Activated CD4-positive, alpha-beta T cell treated with anti-CD3 and anti-CD28 coated beads, Interleukin-2, amount 50 U/mL, for 4 hours (primary cell): ENCODE measurements around the gene HDLBP.

Source experiments
- DNase-seq, 2 experiments: peaks; one replicate each; pipeline ENCODE4 v3.0.0-alpha.2; 2020

The HDLBP gene

DNA sequence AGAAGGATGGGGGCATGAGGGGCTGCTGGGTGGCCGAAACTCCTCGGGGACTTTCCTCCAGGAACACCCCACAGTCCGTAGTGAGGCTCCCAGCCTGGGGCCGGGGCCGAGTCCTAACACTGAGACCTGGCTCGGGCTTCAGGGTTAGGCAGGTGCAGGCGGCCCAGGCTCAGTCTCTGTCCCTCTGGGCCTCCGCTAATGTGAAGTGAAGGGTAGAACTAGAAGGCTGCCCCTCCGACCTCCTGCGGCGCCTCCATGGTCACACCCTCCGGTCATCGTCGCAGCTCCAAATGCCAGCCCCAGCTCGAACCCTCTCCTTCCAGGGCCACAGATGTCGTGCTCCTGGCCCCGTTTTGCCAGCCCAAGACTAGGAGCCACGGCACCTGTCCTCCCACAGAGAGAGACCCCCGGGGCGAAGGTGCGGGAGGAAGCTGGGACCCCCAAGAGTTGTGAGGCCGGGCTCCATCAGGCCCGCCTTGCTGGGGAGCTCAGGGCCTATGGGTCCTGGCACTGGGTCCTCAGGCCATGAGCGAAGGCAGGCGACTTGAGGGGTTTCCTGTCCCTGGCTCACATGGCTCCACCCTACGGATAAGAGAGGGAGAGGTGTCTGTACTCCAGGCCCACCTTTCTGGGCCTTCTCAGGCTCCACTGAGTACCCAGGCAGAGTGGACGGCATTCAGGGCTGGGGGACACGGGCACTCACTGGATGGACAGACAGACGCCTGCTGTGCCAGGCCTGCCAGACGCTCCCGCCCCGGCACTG is 126.2 kb downstream of the HDLBP start:
- no peak for DNase-seq

DNA sequence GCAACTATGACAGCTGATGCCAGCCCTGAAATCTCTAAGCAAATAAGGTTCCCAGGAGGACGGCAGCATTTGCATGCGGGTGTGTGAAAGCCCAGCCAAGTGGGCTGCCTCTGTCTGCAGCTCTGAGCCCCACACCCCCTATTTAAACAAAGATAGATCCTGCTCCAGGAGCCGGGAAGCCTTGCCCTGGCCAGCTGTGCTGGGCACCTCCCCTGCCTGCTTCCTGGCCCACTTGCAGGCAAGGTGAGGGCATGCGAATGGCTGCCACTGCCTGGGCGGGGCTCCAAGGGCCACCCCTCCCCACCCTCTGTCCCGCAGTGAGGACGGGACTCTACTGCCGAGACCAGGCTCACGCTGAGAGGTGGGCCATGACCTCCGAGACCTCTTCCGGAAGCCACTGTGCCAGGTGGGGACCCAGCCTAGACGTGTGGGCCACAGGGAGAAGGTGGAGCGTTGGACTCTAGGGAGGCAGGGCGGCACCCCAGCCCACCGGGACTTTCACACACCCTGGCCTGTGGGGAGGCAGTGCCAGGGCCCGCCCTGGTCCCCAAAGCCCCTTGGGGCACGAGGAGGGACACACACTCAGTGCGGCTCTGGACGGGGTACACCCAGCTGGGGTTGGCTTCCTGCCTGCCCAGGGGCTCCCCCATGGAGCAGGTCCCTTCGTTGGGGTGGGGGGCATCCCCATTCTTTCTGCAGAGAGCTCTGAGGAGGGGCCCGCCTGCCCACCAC is 126.9 kb downstream of the HDLBP start, which contains the start of gene ANO7:
ANO7 (plus strand) TSS at position 317 of the 732 bp plus-strand sequence. CDS start 1,387 bp downstream, outside the sequence.
- no peak for DNase-seq

DNA sequence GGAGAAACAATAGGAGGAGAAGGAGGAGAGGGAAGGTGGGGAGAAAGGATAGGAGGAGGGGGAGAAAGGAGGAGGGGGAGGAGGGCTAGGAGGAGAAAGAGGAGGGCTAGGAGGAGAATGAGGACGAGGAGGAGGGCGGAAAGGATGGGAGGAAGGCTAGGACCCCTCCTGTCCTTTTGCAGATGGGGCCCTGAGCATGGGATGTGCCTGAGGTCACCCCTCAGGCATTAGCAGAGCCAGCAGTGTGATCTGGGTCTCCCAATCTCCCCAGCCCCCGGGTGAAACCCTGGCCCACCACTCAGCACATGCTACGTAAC is 127.6 kb downstream of the HDLBP start:
- DNase-seq: no peak

DNA sequence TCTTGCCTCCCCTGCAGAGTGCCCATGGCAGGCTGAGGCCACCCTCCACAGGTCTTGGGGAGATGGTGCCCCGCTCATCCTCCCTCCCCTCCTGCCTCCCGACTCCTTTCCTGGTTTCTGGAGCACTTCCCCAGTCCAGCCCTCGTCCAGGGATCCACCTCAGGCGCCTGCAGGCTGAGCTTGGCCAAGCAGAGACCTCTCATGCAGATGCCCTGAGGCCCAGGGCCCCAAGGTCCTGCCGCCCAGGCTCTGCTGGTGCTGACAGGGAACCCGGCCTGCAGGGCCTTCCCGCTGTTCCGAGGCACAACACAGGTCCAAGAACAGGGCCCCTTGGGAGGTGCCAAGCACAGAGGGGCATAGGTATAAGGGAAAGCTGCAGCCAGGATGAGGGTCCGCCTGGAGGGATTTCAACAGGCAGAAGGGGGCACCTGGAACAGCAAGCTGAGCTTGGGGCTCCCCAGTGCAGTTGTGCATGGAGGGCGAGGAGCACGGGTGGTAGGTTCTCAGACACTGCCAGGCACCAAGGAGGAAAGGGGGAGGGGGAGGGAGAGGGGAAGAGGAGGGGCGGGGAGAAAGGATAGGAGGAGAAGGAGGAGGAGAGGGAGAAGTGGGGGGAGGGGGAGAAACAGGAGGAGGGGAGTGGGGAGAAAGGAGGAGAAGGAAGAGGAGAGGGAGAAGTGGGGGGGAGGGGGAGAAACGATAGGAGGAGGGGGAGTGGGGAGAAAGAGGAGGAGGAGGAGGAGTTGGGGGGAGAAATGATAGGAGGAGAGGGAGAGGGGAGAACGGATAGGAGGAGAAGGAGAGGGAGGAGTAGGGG is 128.2 kb downstream of the HDLBP start:
- DNase-seq: no peak

DNA sequence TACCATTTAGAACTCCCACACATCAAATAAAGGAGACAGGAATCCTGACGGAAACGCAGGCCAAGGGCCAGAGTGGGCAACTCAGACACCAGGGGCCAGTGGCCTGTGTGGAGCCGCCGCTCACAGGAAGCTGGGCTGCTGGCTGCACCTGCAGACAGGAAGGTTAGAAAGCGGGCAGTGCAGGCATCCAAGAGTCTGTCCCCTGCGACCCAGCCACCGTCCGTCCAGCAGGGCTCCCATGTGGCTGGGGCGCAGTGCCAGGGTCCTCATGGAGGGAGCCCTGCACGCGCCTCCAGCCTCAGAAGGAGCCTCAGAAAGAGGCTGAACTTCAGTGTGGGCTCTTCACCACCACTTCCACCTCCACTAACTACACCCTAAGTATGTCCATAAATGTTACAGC is 129.5 kb downstream of the HDLBP start:
- DNase-seq: no peak

- no peak for DNase-seq
Observed at GRCh38 chr2:241184901-241185300, 130.6 kb downstream of the HDLBP start.

- DNase-seq: no peak
Observed at GRCh38 chr2:241183221-241183620, 132.3 kb downstream of the HDLBP start.

GRCh38 chr2:241182531-241183133 is 132.8 kb downstream of the HDLBP start:
- DNase-seq: no peak

- DNase-seq: no peak
Observed at GRCh38 chr2:241182126-241182525, 133.3 kb downstream of the HDLBP start.

DNA sequence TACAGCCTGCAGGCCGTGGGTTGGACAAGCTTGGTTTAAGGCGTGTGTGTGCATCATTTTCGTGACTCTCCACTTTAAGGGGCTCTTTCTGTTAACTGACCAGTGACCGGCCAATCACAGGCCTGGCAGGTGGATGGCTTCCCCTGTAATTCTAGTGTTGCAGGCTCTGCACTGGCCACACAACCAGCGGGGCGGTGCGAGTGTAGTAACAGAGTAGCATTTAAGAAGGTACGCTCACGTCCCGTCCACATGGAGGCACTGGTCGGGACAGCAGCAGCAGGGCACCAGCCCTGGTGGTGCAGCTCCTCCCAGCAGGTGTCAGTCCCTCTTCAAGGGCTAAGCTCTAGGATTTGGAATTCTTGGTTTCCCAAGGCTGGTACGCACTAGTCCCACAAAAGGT is 135.0 kb downstream of the HDLBP start:
- no peak for DNase-seq

DNA sequence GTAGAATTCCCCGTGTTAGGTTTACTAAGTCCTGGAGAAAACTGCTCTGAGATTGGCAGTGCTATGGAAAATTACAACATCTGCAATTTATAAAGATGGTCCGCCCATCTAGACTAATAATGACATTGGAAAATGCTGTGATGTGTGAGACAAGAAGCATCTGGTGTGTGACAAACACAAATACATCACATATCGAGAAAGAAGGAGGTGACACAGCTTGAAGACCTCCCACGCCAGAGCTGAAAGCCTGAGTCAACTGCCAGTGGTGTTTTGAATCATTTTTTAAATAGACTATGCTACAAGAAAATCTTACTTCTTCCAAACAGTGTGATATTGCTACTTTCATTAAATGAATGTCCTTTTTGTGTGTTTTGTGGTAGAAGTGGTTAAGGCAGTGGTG is 135.6 kb downstream of the HDLBP start:
- no peak for DNase-seq

DNA sequence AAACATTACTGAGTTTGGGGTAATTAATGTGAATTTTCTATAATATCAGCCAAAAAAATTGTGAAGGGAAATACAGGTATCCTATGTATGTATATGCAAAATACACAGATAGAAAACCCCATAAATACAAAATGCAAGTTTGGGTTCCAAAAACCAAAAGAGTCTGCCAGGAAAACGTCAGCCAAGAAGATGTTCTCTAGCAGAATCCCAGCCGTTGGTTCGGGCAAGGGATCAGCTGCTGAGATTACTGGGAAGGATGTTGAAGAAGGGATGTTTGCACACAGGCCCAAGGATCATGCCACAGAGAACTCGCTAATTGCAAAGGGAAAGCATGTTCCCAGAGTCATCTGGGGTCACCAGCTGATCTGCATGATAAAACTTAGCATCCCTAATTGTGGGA is 136.5 kb downstream of the HDLBP start:
- DNase-seq: no peak

- no peak for DNase-seq
Observed at GRCh38 chr2:241177526-241178334, 137.7 kb downstream of the HDLBP start.
